Hematopoietic multipotent progenitor cell treated with erythropoietin and hydrocortisone succinate and interleukin-3 and kit ligand, for 8 days (in vitro differentiated cells): Measurements from ENCODE around the gene CDC7.
"Not testable (repeated sequence)": the region's sequence is repeated elsewhere in the genome, so short reads cannot be mapped to it uniquely, and the experiment has no call there.

Source experiments
- DNase-seq: peaks from one replicate; pipeline ENCODE4 v3.0.0-alpha.2; 2015

CDC7 gene

GRCh38 chr1:91511386-91511785 lies 10.7 kb downstream of the CDC7 start:
- peak; percentile 66 for DNase-seq

GRCh38 chr1:91513160-91513559 lies 12.5 kb downstream of the CDC7 start:
- DNase-seq = no peak

GRCh38 chr1:91513706-91514105 lies 13.1 kb downstream of the CDC7 start:
- no peak for DNase-seq

- no peak for DNase-seq
These were observed 15.3 kb downstream of the CDC7 start for GRCh38 chr1:91515994-91516393.

GRCh38 chr1:91516605-91517004 lies 16.0 kb downstream of the CDC7 start:
- not testable (repeated sequence) for DNase-seq

GRCh38 chr1:91519167-91519566 lies 18.5 kb downstream of the CDC7 start:
- not testable (repeated sequence) for DNase-seq

- DNase-seq = no peak
These were observed 20.4 kb downstream of the CDC7 start for GRCh38 chr1:91520942-91521507.

- no peak for DNase-seq
These were observed 22.8 kb downstream of the CDC7 start for GRCh38 chr1:91523482-91523881.

- DNase-seq = no peak
These were observed 25.8 kb downstream of the CDC7 start for GRCh38 chr1:91526496-91526895.

- no peak for DNase-seq
These were observed 26.7 kb downstream of the CDC7 start for GRCh38 chr1:91527266-91527765.

GRCh38 chr1:91527781-91528180 lies 27.1 kb downstream of the CDC7 start:
- DNase-seq = no peak

- DNase-seq = peak; percentile 25
These were observed 29.2 kb downstream of the CDC7 start for GRCh38 chr1:91529856-91530255.

- no peak for DNase-seq
These were observed 32.8 kb downstream of the CDC7 start for GRCh38 chr1:91533361-91534024.

- no peak for DNase-seq
These were observed 34.8 kb downstream of the CDC7 start for GRCh38 chr1:91535441-91535840.

GRCh38 chr1:91537281-91537986 lies 36.8 kb downstream of the CDC7 start:
- DNase-seq = no peak

- no peak for DNase-seq
These were observed 37.3 kb downstream of the CDC7 start for GRCh38 chr1:91537987-91538304.

GRCh38 chr1:91540910-91541309 lies 40.3 kb downstream of the CDC7 start:
- no peak for DNase-seq

GRCh38 chr1:91541918-91542533 lies 41.4 kb downstream of the CDC7 start:
- no peak for DNase-seq

GRCh38 chr1:91545506-91546300 lies 45.1 kb downstream of the CDC7 start:
- no peak for DNase-seq

GRCh38 chr1:91546301-91546581 lies 45.6 kb downstream of the CDC7 start:
- no peak for DNase-seq

- DNase-seq = no peak
These were observed 46.2 kb downstream of the CDC7 start for GRCh38 chr1:91546876-91547275.

GRCh38 chr1:91548376-91549040 lies 47.9 kb downstream of the CDC7 start:
- no peak for DNase-seq
